Psoas muscle (tissue), 8 donors: ENCODE results near the gene FBXO33. TPM values are rescaled to one million over a fixed set of nuclear protein-coding genes. Genes with fewer than 3 reads are reported as not detected.

Experiments
- ATAC-seq, 4 donors: fragments of 200-7000 bp; cut with Tn5 transposase; one replicate each; pipeline ENCODE4 v1.9.1; 2020; ENCODE audit warnings: moderate library complexity in 3 of 4, mild to moderate bottlenecking in 2 of 4
- DNase-seq, 2 donors: peaks; one replicate each; pipeline ENCODE4 v3.0.0-alpha.2; 2020
- H3K27ac ChIP-seq: fragments of 200-600 bp; one replicate; pipeline ENCODE4 v1.8.0; 2022
- H3K27me3 ChIP-seq, 3 donors: fragments of 200-600 bp in 1 of 3; one replicate each; pipeline versions ENCODE4 v1.6.1 to v1.8.0; 2013 to 2022; ENCODE audit warnings: low read length in 2 of 3, mild to moderate bottlenecking in 2 of 3, moderate library complexity in 1 of 3; ENCODE audit not compliant: insufficient read depth in 3 of 3
- H3K36me3 ChIP-seq, 2 donors: fragments of 200-600 bp in 1 of 2; one replicate each; pipeline versions ENCODE4 v1.6.1 to v1.8.0; 2013 to 2022; ENCODE audit warnings: low read depth in 1 of 2, mild to moderate bottlenecking in 1 of 2, moderate library complexity in 1 of 2; ENCODE audit not compliant: insufficient read depth in 1 of 2
- H3K4me1 ChIP-seq: fragments of 200-600 bp; one replicate; pipeline ENCODE4 v1.8.0; 2022
- H3K4me3 ChIP-seq: fragments of 200-600 bp; one replicate; pipeline ENCODE4 v1.8.0; 2022; ENCODE audit warnings: mild to moderate bottlenecking
- H3K9me3 ChIP-seq: fragments of 200-600 bp; one replicate; pipeline ENCODE4 v1.8.0; 2022
- CTCF ChIP-seq: fragments of 200-600 bp; IDR thresholded peaks from one replicate; pipeline ENCODE4 v1.8.0; 2022; ENCODE audit warnings: antibody characterized with exemption
- WGBS, 3 donors: extraction: QIAGEN DNeasy Blood & Tissue Kit; methylation state at CpG; one replicate each; pipeline versions ENCODE4 v1.1.6 to v1.1.7; 2013; 5-methylcytosine and 5-hydroxymethylcytosine counted together
- intact Hi-C, 2 donors: fragments of 100-400 bp; cut with DNase I; formaldehyde crosslinking; loops; one replicate each; pipeline versions ENCODE4 v1.11.0 to v1.14.2; 2022
- long read RNA-seq, 2 donors: library from polyadenylated mRNA; unstranded; transcript quantifications; one replicate each; pipeline ENCODE4 v2.0.0, GENCODE V29; 2021
- polyA plus RNA-seq, 3 donors: library from polyadenylated mRNA; stranded (reverse); fragments of 200-250 nt; gene quantifications; one replicate each; pipeline ENCODE4 v1.2.3, GENCODE V29; 2013
- total RNA-seq, 4 donors: library from RNA; stranded (reverse); fragmentation: NEBNext Ultra II Directional in 2 of 4; extraction: Animal tissue kit (Norgen Biotek cat#: 25700) in 2 of 4; gene quantifications; one replicate each; pipeline versions ENCODE4 v1.2.1 to v1.2.4, GENCODE V29; 2021 to 2023
- donor health status: healthy with polysubstance abuse.
- donor health status: DM: no; HTN: no; CAD: no; lungs with moderate emphysema.
- donor health status: Bipolar disorder and iron deficiency.
- donor health status: healthy.
- donor health status: DM: yes; HTN: yes; CAD: no.
- donor health status: DM: no; HTN: no; CAD: no.
- donor health status: DM: no; HTN: no; CAD: no.
- donor health status: DM: yes; HTN: yes; CAD: no.

Gene FBXO33
- 1 to 10 TPM; 3.2 to 4.3 (median 3.6) TPM for total RNA-seq
- 10 to 100 TPM in 1 of 3 donors, 1 to 10 TPM in 2; 2.0 to 11.5 (median 2.3) TPM for polyA plus RNA-seq
- long read RNA-seq, donor 1, transcript FBXO33-201 (4 exons, 3,853 nt) = major isoform, 8 of 8 reads
- long read RNA-seq, donor 1, partial matches to known transcripts = 0 of 8 reads
- long read RNA-seq, donor 1, other reads (novel, unspliced or antisense) = 0 of 8 reads
- long read RNA-seq, donor 2, transcript FBXO33-201 (4 exons, 3,853 nt) = major isoform, 8 of 10 reads
- long read RNA-seq, donor 2, partial matches to known transcripts = 1 of 10 reads
- long read RNA-seq, donor 2, other reads (novel, unspliced or antisense) = 0 of 10 reads

- Histone ChIP-seq H3K27me3 (no peaks in the 10 kb centered on the region), H3K9me3 (no peaks in the 10 kb centered on the region), H3K27ac (peak within 1 kb of the TSS; percentile 92), H3K4me1 (peaks cover 28% of the 10 kb centered on the region), H3K4me3 (peak within 1 kb of the TSS; percentile 89), H3K36me3 (no peaks in the 10 kb centered on the region)
- intact Hi-C loops = loop anchor here (5.0 kb wide), 4 partner anchors 165 to 330 kb away; partner anchors contain the start of genes PNN (in 1 of the 2), SEC23A (in 1 of the 2) and TRAPPC6B (in 1 of the 2)
- WGBS, 3 donors = 0 to 1% (median 0%) methylated on average over 32 to 47 of the region's 47 CpGs
- peak; percentile 97 to 99 for DNase-seq
- TF ChIP-seq CTCF = no peak
- peak; percentile 92 to 95 (median 94) for ATAC-seq
These were observed at the start of gene FBXO33 for GRCh38 chr14:39432179-39432618. Gene FBXO33 (minus strand): TSS chr14:39432433. CDS start chr14:39432162, 271 bp downstream.

- WGBS, 3 donors = 80 to 96% (median 93%) methylated on average over 1 of the region's 1 CpG
These were observed 42.2 kb upstream of the FBXO33 start for GRCh38 chr14:39474416-39474911.

GRCh38 chr14:39472078-39472477 is 39.8 kb upstream of the FBXO33 start:
- no peak for TF ChIP-seq CTCF
- 81 to 89% (median 88%) methylated on average over 2 of the region's 2 CpGs for WGBS, 3 donors
- H3K27me3 ChIP-seq = no peaks in the 10 kb centered on the region
- DNase-seq (no peak), ATAC-seq (no peak)
- no peaks in the 10 kb centered on the region for H3K4me1 ChIP-seq
- H3K27ac ChIP-seq = no peak overlapping the region
- intact Hi-C loops = no loop called here
- H3K36me3 ChIP-seq = no peaks in the 10 kb centered on the region
- H3K9me3 ChIP-seq = no peaks in the 10 kb centered on the region
- H3K4me3 ChIP-seq = no peak overlapping the region

More at GRCh38 chr14:39474416-39474911, 42.2 kb upstream of the FBXO33 start:
- Histone ChIP-seq H3K9me3 (no peaks in the 10 kb centered on the region), H3K4me3 (no peak overlapping the region), H3K4me1 (no peaks in the 10 kb centered on the region), H3K27ac (no peak overlapping the region), H3K27me3 (no peaks in the 10 kb centered on the region), H3K36me3 (no peaks in the 10 kb centered on the region)
- intact Hi-C loops = no loop called here
- TF ChIP-seq CTCF = no peak
- ATAC-seq = no peak
- DNase-seq = no peak

GRCh38 chr14:39469094-39469710 is 37.0 kb upstream of the FBXO33 start:
- intact Hi-C loops = no loop called here
- Histone ChIP-seq H3K4me1 (no peaks in the 10 kb centered on the region), H3K36me3 (no peaks in the 10 kb centered on the region), H3K27me3 (no peaks in the 10 kb centered on the region), H3K9me3 (no peaks in the 10 kb centered on the region), H3K4me3 (no peak overlapping the region), H3K27ac (no peak overlapping the region)
- no peak for TF ChIP-seq CTCF
- 49 to 62% (median 52%) methylated on average over 5 of the region's 5 CpGs for WGBS, 3 donors
- no peak for DNase-seq
- ATAC-seq = peak in 1 of 4 donors; percentile 32
